Activated B cell treated with CpG ODN at 0.5 μM for 24 hours (primary cell): ENCODE data around the gene KCNMB3. TPM values are rescaled to one million over a fixed set of nuclear protein-coding genes. Genes with fewer than 3 reads are reported as not detected.
"Not testable (repeated sequence)": the region's sequence is repeated elsewhere in the genome, so short reads cannot be mapped to it uniquely, and the experiment has no call there.

ENCODE experiments used
- ATAC-seq: fragments of 200-7000 bp; cut with Tn5 transposase; one replicate; pipeline ENCODE4 v1.10.0; 2021; ENCODE audit warnings: low read depth, mild to moderate bottlenecking, moderate library complexity
- CTCF ChIA-PET: fragments of 350-600 bp; sonication (Branson Sonifier 250); formaldehyde crosslinking; loops from one replicate; lab custom pipeline; 2021; ENCODE audit warnings: antibody characterized with exemption; lab: Charles Lee
- POLR2A ChIA-PET: fragments of 350-600 bp; sonication (Branson Sonifier 250); formaldehyde crosslinking; loops from one replicate; lab custom pipeline; 2021; ENCODE audit warnings: antibody characterized with exemption; lab: Charles Lee
- DNase-seq: peaks from one replicate; pipeline ENCODE4 v3.0.0; 2022
- H3K27ac Mint-ChIP-seq: one replicate; pipeline ENCODE4 v1.8.0; 2020; ENCODE audit warnings: mixed read lengths
- H3K27me3 Mint-ChIP-seq: one replicate; pipeline ENCODE4 v1.8.0; 2021; ENCODE audit warnings: mixed read lengths
- H3K36me3 Mint-ChIP-seq: one replicate; pipeline ENCODE4 v1.8.0; 2021; ENCODE audit warnings: low read depth, mixed read lengths
- H3K4me1 Mint-ChIP-seq: one replicate; pipeline ENCODE4 v1.8.0; 2021; ENCODE audit warnings: mixed read lengths
- H3K4me3 Mint-ChIP-seq: one replicate; pipeline ENCODE4 v1.8.0; 2020; ENCODE audit warnings: mild to moderate bottlenecking, mixed read lengths
- H3K9me3 Mint-ChIP-seq: one replicate; pipeline ENCODE4 v1.8.0; 2020; ENCODE audit warnings: mixed read lengths
- CTCF ChIP-seq: fragments of 200-600 bp; IDR thresholded peaks from one replicate; pipeline ENCODE4 v1.8.0; 2022; ENCODE audit warnings: antibody characterized with exemption, mild to moderate bottlenecking
- intact Hi-C: fragments of 100-400 bp; cut with micrococcal nuclease; formaldehyde crosslinking; loops from one replicate; pipeline ENCODE4 v1.15.1; 2024
- total RNA-seq: library from RNA; stranded (reverse); gene quantifications from 2 replicates; pipeline ENCODE4 v1.2.3, GENCODE V29; 2022

KCNMB3 gene
- total RNA-seq, 1 donor from 2014 or later, result 6.0 TPM

GRCh38 chr3:179265092-179265491 lies 14.2 kb upstream of the KCNMB3 start:
- peak overlapping the region; percentile 64 for H3K27ac Mint-ChIP-seq
- H3K4me3 Mint-ChIP-seq, result no peak overlapping the region
- ChIA-PET POLR2A (interaction anchor here (0.5 to 2.6 kb wide), 6 partner anchors 10 to 194 kb away, joined by 3 to 27 read pairs (median 5); partner anchors contain the start of genes PIK3CA and ZMAT3), CTCF (no interaction called here)
- intact Hi-C loops, result loop anchor here (5.0 kb wide), 3 partner anchors 33 to 337 kb away; partner anchors contain the start of genes GNB4, MRPL47 and NDUFB5
- H3K4me1 Mint-ChIP-seq, result peaks cover 66% of the 10 kb centered on the region
- ATAC-seq, result no peak
- no peaks in the 10 kb centered on the region for H3K36me3 Mint-ChIP-seq
- no peaks in the 10 kb centered on the region for H3K27me3 Mint-ChIP-seq
- peaks cover 4% of the 10 kb centered on the region for H3K9me3 Mint-ChIP-seq
- DNase-seq, result no peak
- no peak for TF ChIP-seq CTCF

- no peak for TF ChIP-seq CTCF
- ATAC-seq, result no peak
- ChIA-PET POLR2A (no interaction called here), CTCF (interaction anchor here (1.4 kb wide), 1 partner anchor 249 kb away, joined by 4 read pairs; no protein-coding TSS in a partner anchor)
- Mint-ChIP-seq H3K36me3 (no peaks in the 10 kb centered on the region), H3K4me3 (no peak overlapping the region), H3K27me3 (no peaks in the 10 kb centered on the region), H3K9me3 (peaks cover 8% of the 10 kb centered on the region), H3K27ac (peak overlapping the region; percentile 54), H3K4me1 (peaks cover 72% of the 10 kb centered on the region)
- intact Hi-C loops, result no loop called here
- DNase-seq, result no peak
Measured at GRCh38 chr3:179264449-179264848, 13.5 kb upstream of the KCNMB3 start.

- H3K36me3 Mint-ChIP-seq, result no peaks in the 10 kb centered on the region
- intact Hi-C loops, result no loop called here
- no peak overlapping the region for H3K4me3 Mint-ChIP-seq
- H3K27ac Mint-ChIP-seq, result no peak overlapping the region
- no peak for TF ChIP-seq CTCF
- peaks cover 15% of the 10 kb centered on the region for H3K9me3 Mint-ChIP-seq
- ChIA-PET POLR2A (no interaction called here), CTCF (no interaction called here)
- peaks cover 68% of the 10 kb centered on the region for H3K4me1 Mint-ChIP-seq
- no peaks in the 10 kb centered on the region for H3K27me3 Mint-ChIP-seq
- DNase-seq (no peak), ATAC-seq (no peak)
Measured at GRCh38 chr3:179263134-179263533, 12.2 kb upstream of the KCNMB3 start.

GRCh38 chr3:179260949-179261765 lies 10.2 kb upstream of the KCNMB3 start:
- intact Hi-C loops, result loop anchor here (1.0 kb wide), 1 partner anchor 114 kb away; no protein-coding TSS in a partner anchor
- no peaks in the 10 kb centered on the region for H3K27me3 Mint-ChIP-seq
- CTCF ChIA-PET, result interaction anchor here (1.0 to 1.3 kb wide), 2 partner anchors 11 to 245 kb away, joined by 3 to 5 read pairs; no protein-coding TSS in a partner anchor
- H3K4me1 Mint-ChIP-seq, result peaks cover 53% of the 10 kb centered on the region
- H3K4me3 Mint-ChIP-seq, result peak overlapping the region; percentile 84
- H3K36me3 Mint-ChIP-seq, result no peaks in the 10 kb centered on the region
- DNase-seq (peak; percentile 75), ATAC-seq (peak; percentile 88)
- POLR2A ChIA-PET, result interaction anchor here (0.6 to 1.5 kb wide), 5 partner anchors 27 to 116 kb away, joined by 3 to 6 read pairs (median 5); partner anchors contain the start of gene PIK3CA
- peak overlapping the region; percentile 71 for H3K27ac Mint-ChIP-seq
- no peak for TF ChIP-seq CTCF
- H3K9me3 Mint-ChIP-seq, result peaks cover 15% of the 10 kb centered on the region

- intact Hi-C loops, DNase-seq, H3K36me3 Mint-ChIP-seq, ATAC-seq, H3K27me3 Mint-ChIP-seq: not testable (repeated sequence)
- Mint-ChIP-seq H3K4me3 (peak overlapping the region; percentile 78), H3K9me3 (peaks cover 15% of the 10 kb centered on the region), H3K27ac (peak overlapping the region; percentile 71), H3K4me1 (peaks cover 49% of the 10 kb centered on the region)
- ChIA-PET POLR2A (interaction anchor here (0.6 kb wide), 1 partner anchor 112 kb away, joined by 5 read pairs; the partner anchor contains the start of gene PIK3CA), CTCF (interaction anchor here (1.0 kb wide), 1 partner anchor 244 kb away, joined by 3 read pairs; no protein-coding TSS in a partner anchor)
Measured at GRCh38 chr3:179259959-179260756, 9.2 kb upstream of the KCNMB3 start.
